Type B pancreatic cell (in vitro differentiated cells): ENCODE measurements around the gene CEACAM3. TPM values are rescaled to one million over a fixed set of nuclear protein-coding genes. Genes with fewer than 3 reads are reported as not detected.

Experiments used
- DNase-seq: peaks from one replicate; pipeline ENCODE4 v3.0.0; 2021; ENCODE audit warnings: mixed read lengths; ENCODE audit not compliant: unreplicated experiment; ENCODE audit errors: extremely low spot score
- H3K27ac Mint-ChIP-seq: 2 replicates; pipeline ENCODE4 v1.8.0; 2021; ENCODE audit warnings: mild to moderate bottlenecking, mixed read lengths
- H3K27me3 Mint-ChIP-seq: 2 replicates; pipeline ENCODE4 v1.8.0; 2021; ENCODE audit warnings: mixed read lengths
- H3K36me3 Mint-ChIP-seq: 2 replicates; pipeline ENCODE4 v1.8.0; 2021; ENCODE audit warnings: mixed read lengths
- H3K4me1 Mint-ChIP-seq: one replicate; pipeline ENCODE4 v1.8.0; 2021; ENCODE audit warnings: mixed read lengths; ENCODE audit not compliant: unreplicated experiment
- H3K4me3 Mint-ChIP-seq: 2 replicates; pipeline ENCODE4 v1.8.0; 2021; ENCODE audit warnings: mild to moderate bottlenecking, mixed read lengths
- H3K9me3 Mint-ChIP-seq: 2 replicates; pipeline ENCODE4 v1.8.0; 2021; ENCODE audit warnings: mixed read lengths
- total RNA-seq: library from RNA; stranded (reverse); gene quantifications from 2 replicates; pipeline ENCODE4 v1.2.1, GENCODE V29; 2021; ENCODE audit warnings: low replicate concordance
- TF ChIP-seq, protein P1 (sequence below): fragments of 200-600 bp; sonication (generic); conservative IDR thresholded peaks from 2 replicates; pipeline ENCODE4 v1.5.0; 2021; ENCODE audit warnings: antibody characterized with exemption, mild to moderate bottlenecking

Gene CEACAM3
- total RNA-seq, 1 donor from 2014 or later: not detected

DNA sequence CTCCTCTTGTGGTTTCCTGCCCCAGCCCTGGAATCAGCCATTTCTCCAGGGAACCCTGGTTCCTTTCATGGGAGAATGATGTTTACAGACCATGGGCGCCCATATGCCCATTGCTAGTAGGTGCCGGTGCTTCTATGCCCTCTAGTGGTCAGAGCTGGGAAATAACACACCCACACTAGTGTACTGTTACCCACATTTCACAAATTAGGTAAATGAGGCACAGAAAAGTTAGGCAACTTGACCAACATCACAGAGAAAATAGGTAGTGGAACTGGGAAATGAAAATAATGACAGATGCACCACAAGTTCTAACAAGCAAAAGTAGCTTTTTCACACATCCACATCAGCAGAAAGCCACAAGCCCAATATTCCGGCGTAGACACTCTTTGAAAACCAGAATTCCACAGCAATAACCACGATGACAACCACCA is 1.3 kb upstream of the CEACAM3 start:
- Mint-ChIP-seq H3K4me1 (no peaks in the 10 kb centered on the region), H3K36me3 (no peaks in the 10 kb centered on the region), H3K9me3 (no peaks in the 10 kb centered on the region), H3K4me3 (no peak overlapping the region), H3K27ac (no peak overlapping the region), H3K27me3 (peaks cover 36% of the 10 kb centered on the region)
- TF ChIP-seq, protein P1, sequence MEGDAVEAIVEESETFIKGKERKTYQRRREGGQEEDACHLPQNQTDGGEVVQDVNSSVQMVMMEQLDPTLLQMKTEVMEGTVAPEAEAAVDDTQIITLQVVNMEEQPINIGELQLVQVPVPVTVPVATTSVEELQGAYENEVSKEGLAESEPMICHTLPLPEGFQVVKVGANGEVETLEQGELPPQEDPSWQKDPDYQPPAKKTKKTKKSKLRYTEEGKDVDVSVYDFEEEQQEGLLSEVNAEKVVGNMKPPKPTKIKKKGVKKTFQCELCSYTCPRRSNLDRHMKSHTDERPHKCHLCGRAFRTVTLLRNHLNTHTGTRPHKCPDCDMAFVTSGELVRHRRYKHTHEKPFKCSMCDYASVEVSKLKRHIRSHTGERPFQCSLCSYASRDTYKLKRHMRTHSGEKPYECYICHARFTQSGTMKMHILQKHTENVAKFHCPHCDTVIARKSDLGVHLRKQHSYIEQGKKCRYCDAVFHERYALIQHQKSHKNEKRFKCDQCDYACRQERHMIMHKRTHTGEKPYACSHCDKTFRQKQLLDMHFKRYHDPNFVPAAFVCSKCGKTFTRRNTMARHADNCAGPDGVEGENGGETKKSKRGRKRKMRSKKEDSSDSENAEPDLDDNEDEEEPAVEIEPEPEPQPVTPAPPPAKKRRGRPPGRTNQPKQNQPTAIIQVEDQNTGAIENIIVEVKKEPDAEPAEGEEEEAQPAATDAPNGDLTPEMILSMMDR: peak; percentile 82
- DNase-seq: no peak

DNA sequence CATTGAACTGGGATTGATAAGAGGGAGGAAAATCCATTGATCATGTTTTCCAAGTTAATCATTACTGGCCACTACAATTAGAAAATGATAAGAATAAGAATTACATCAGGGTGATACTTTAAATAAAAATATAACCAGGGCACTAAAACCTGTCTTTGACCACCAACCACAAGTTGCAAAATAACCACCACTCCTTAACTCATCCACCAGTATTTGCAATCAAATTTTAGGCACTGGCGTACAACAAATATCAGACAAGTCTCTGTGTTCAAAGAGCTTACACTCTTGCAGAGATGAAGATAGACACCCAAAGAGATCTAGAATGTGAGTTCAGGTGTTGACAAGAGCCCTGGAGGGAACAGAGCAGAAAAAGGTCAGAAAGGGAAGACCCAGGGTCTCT is 514 bp downstream of the CEACAM3 start:
- H3K27me3 Mint-ChIP-seq: peaks cover 31% of the 10 kb centered on the region
- H3K36me3 Mint-ChIP-seq: no peaks in the 10 kb centered on the region

DNA sequence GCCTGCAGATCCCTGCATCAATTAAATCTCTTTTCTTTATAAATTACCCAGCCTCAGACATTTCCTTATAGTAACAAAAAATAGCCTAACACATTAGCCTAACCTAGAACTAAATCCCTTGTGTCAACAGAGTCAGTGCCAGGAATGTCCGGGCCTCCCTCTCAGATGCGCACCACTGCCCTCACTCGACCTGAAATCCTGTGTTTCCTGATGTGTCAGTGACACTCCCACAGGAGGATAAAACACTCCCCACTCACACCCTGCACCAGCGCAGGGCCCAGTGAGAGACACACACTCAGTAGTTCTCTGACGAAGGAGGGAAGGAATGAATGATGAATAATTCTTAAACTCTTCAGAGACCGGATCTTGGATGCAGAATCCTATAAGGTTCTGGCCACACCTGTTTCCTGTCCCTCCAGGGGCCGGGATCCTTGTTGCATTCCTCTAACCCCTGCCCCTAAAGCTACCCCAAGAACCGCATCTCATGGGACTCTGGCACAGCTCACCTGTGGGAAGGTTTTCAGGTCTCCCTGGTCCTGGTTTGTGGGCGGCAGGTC is 3.1 kb downstream of the CEACAM3 start:
- Mint-ChIP-seq H3K36me3 (no peaks in the 10 kb centered on the region), H3K4me1 (no peaks in the 10 kb centered on the region), H3K27me3 (peaks cover 17% of the 10 kb centered on the region), H3K9me3 (no peaks in the 10 kb centered on the region), H3K27ac (peak overlapping the region; percentile 66), H3K4me3 (no peak overlapping the region)
- TF ChIP-seq, protein P1: no peak
- DNase-seq: no peak

More for the DNA sequence above, 514 bp downstream of the CEACAM3 start:
- H3K4me1 Mint-ChIP-seq: no peaks in the 10 kb centered on the region
- no peak for DNase-seq
- no peaks in the 10 kb centered on the region for H3K9me3 Mint-ChIP-seq
- TF ChIP-seq, protein P1: no peak
- no peak overlapping the region for H3K27ac Mint-ChIP-seq
- no peak overlapping the region for H3K4me3 Mint-ChIP-seq

DNA sequence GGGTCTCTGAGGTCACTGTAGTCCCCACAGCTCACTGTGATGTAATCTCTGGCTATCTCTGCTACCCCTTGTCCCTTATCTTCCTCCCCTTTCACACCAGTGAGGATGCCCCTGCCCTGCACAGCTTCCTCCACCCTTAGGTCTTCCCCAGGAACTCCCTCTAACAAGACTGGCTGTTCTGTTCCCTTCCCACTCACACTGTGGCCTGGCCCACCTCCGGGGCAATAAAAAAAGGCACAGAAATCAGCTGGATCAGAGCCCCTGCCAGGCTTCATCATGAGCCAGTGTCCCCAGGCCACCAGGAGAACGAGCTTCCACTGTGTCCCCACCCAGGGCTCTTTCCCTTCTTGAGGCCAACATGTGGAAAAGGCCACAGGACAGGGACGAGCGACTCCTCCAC is 4.6 kb downstream of the CEACAM3 start:
- H3K36me3 Mint-ChIP-seq: no peaks in the 10 kb centered on the region
- no peaks in the 10 kb centered on the region for H3K9me3 Mint-ChIP-seq
- H3K27me3 Mint-ChIP-seq: peaks cover 12% of the 10 kb centered on the region
- TF ChIP-seq, protein P1: no peak
- no peak overlapping the region for H3K27ac Mint-ChIP-seq
- DNase-seq: no peak
- no peaks in the 10 kb centered on the region for H3K4me1 Mint-ChIP-seq
- H3K4me3 Mint-ChIP-seq: no peak overlapping the region

DNA sequence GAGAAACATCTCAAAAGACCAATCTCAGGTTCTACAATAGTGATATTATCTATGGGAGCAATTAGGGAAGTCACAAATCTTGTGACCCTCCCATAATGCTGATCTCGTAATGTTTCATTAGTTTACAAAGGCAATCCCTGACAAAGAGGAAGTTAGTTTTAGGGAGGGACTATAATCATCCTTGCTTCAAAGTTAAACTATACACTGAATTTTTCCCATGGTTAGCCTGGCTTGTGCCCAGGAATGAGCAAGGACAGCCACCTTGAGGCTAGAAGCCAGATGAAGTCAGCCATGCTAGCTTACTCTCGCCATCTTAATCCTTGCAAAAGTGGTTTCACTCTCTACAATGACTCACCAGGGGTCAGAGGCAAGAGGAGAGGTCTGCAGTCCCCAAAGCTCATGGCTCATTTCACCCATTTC is 5.4 kb downstream of the CEACAM3 start:
- no peak overlapping the region for H3K4me3 Mint-ChIP-seq
- no peaks in the 10 kb centered on the region for H3K36me3 Mint-ChIP-seq
- H3K4me1 Mint-ChIP-seq: no peaks in the 10 kb centered on the region
- no peaks in the 10 kb centered on the region for H3K9me3 Mint-ChIP-seq
- H3K27me3 Mint-ChIP-seq: peaks cover 9% of the 10 kb centered on the region
- DNase-seq: no peak
- TF ChIP-seq, protein P1: no peak
- H3K27ac Mint-ChIP-seq: no peak overlapping the region

DNA sequence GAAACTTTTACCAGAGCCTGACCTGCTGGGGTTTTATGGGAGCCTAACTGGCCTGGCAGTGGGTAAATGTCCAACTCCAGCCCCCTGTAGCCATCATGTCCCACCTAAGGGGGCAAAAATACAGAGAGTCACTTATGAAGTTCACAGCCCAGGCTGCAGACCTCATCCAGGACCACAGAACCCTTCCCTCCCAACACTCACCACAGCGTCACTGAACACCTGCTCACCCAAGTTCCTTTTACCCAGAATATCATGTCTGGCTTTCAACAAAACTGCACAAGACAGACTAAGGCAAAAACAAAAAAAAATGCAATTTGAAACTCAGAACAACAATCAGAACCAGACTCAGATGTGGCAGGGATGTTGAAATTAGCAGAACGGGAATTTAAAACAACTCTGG is 6.4 kb downstream of the CEACAM3 start:
- no peak overlapping the region for H3K27ac Mint-ChIP-seq
- TF ChIP-seq, protein P1: no peak
- H3K27me3 Mint-ChIP-seq: peaks cover 9% of the 10 kb centered on the region
- no peak for DNase-seq
- H3K4me1 Mint-ChIP-seq: no peaks in the 10 kb centered on the region
- H3K9me3 Mint-ChIP-seq: no peaks in the 10 kb centered on the region
- no peak overlapping the region for H3K4me3 Mint-ChIP-seq
- no peaks in the 10 kb centered on the region for H3K36me3 Mint-ChIP-seq
